Retinal pigment epithelial cell (primary cell): ENCODE results near the gene CRX.
"Not testable (repeated sequence)": the region's sequence is repeated elsewhere in the genome, so short reads cannot be mapped to it uniquely, and the experiment has no call there.

ENCODE experiments used
- DNase-seq: peaks from one replicate; pipeline ENCODE4 v3.0.0-alpha.2; 2010; ENCODE audit warnings: low read depth
- H3K4me3 ChIP-seq: 2 replicates; pipeline ENCODE4 v1.5.1; 2011; ENCODE audit warnings: mild to moderate bottlenecking, low read length, control low read depth, moderate library complexity
- CTCF ChIP-seq: conservative IDR thresholded peaks from 2 replicates; pipeline ENCODE4 v1.5.1; 2011; ENCODE audit warnings: low read depth, low read length, control low read depth, inconsistent platforms

The CRX gene

GRCh38 chr19:47797996-47798903, 23.5 kb upstream of the CRX start:
- H3K4me3 ChIP-seq, result no peak overlapping the region
- DNase-seq, result no peak
- no peak for TF ChIP-seq CTCF

- no peak for TF ChIP-seq CTCF
- no peak overlapping the region for H3K4me3 ChIP-seq
- peak; percentile 44 for DNase-seq
Measured at GRCh38 chr19:47798904-47799266, 22.9 kb upstream of the CRX start.

GRCh38 chr19:47801270-47801669, 20.5 kb upstream of the CRX start:
- TF ChIP-seq CTCF, result no peak
- DNase-seq, result no peak
- H3K4me3 ChIP-seq, result no peak overlapping the region

- no peak for TF ChIP-seq CTCF
- DNase-seq, result no peak
- no peak overlapping the region for H3K4me3 ChIP-seq
Measured at GRCh38 chr19:47802521-47803043, 19.2 kb upstream of the CRX start.

- not testable (repeated sequence) for DNase-seq, H3K4me3 ChIP-seq
Measured at GRCh38 chr19:47803148-47803547, 18.6 kb upstream of the CRX start.

- not testable (repeated sequence) for H3K4me3 ChIP-seq, DNase-seq
Measured at GRCh38 chr19:47803671-47804070, 18.1 kb upstream of the CRX start.

GRCh38 chr19:47804451-47804850, 17.3 kb upstream of the CRX start, which contains the start of gene TPRX1:
TPRX1 (minus strand) TSS chr19:47804551; CDS start chr19:47804539, 12 bp downstream.
- H3K4me3 ChIP-seq, DNase-seq: not testable (repeated sequence)

GRCh38 chr19:47805313-47805712, 16.4 kb upstream of the CRX start:
- no peak overlapping the region for H3K4me3 ChIP-seq
- no peak for DNase-seq
- TF ChIP-seq CTCF, result no peak

- H3K4me3 ChIP-seq, result no peak overlapping the region
- no peak for DNase-seq
- no peak for TF ChIP-seq CTCF
Measured at GRCh38 chr19:47806435-47806834, 15.3 kb upstream of the CRX start.
